HEK293 (cell line): Measurements from ENCODE around the gene C2orf76.

Experiments
- CTCF ChIP-seq: fragments of 450-650 bp; formaldehyde crosslinking; IDR thresholded peaks from 2 replicates; pipeline ENCODE4 v1.5.1; 2016; ENCODE audit warnings: missing biosample characterization, missing genetic modification characterization
- GLI4 ChIP-seq: fragments of 450-650 bp; formaldehyde crosslinking; IDR thresholded peaks from 2 replicates; pipeline ENCODE4 v1.5.1; 2016; ENCODE audit warnings: missing biosample characterization, missing genetic modification characterization
- TRIM28 ChIP-seq: IDR thresholded peaks from 2 replicates; pipeline ENCODE4 v1.6.1; 2011; ENCODE audit warnings: low read length, control low read depth, borderline replicate concordance
- ZNF530 ChIP-seq: fragments of 450-650 bp; formaldehyde crosslinking; IDR thresholded peaks from 2 replicates; pipeline ENCODE4 v1.5.1; 2016; ENCODE audit warnings: low read depth, missing biosample characterization, missing genetic modification characterization
- ZNF658 ChIP-seq: fragments of 450-650 bp; formaldehyde crosslinking; IDR thresholded peaks from 2 replicates; pipeline ENCODE4; 2016; ENCODE audit warnings: missing biosample characterization, missing genetic modification characterization
- ZNF785 ChIP-seq: fragments of 450-650 bp; formaldehyde crosslinking; IDR thresholded peaks from 2 replicates; pipeline ENCODE4 v1.5.1; 2016; ENCODE audit warnings: missing biosample characterization, missing genetic modification characterization

DNA sequence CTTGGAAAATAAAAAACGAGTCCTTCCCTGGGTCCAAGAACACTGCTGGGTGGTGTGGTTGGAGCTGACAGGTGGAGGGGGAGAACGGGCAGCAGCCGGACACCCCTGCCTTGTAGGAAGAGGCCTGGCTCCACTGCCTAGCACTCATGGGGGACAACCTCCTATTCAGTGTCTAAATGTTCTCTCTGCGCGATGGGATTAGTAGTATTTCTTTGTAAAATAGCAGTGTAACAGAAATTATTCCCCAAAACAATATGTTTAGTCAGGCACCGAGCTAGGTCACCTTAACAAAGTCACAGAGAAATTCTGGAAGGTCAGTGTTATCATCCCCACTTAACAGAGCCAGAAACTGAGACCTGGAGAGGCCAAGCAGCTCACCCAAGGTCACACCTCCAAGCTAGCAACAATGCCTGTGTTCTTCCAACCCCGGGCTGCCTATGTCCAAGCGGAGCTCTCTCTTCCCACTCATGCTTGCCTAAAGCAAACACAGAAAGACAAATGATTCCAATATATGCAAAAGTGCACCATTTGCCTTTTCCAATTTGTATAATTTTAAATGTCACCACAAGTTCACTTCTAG lies 75.0 kb downstream of the C2orf76 start:
- TF ChIP-seq ZNF658 (tag by site-specific recombination), result no peak
- no peak for TF ChIP-seq CTCF
- no peak for TF ChIP-seq ZNF530 (tag by site-specific recombination)
- TF ChIP-seq GLI4 (tag by site-specific recombination), result no peak
- TF ChIP-seq ZNF785 (tag by site-specific recombination), result no peak
- TF ChIP-seq TRIM28, result no peak
